Measurements from ENCODE around the gene MTMR1.

Gene MTMR1

GRCh38 chrX:150736475-150736874, 43.3 kb downstream of the MTMR1 start:
- H3K9me3 ChIP-seq (ENCODE audit: low read depth, low read length) = no peaks in the 10 kb centered on the region
- TF ChIP-seq FOXP2 (optimal IDR thresholded peaks at IDR 0.05; ENCODE audit: control extremely low read depth, extremely low read length, insufficient read depth) = no peak
- no peak for TF ChIP-seq EZH2 (IDR thresholded peaks at IDR 0.05)
- TF ChIP-seq POLR2AphosphoS5 (IDR thresholded peaks at IDR 0.05; ENCODE audit: borderline replicate concordance, low read depth, low read length) = no peak
- H3K4me3 ChIP-seq = no peak overlapping the region
- no peak overlapping the region for H3K9ac ChIP-seq (ENCODE audit: insufficient read length)
- no peak overlapping the region for H3K27ac ChIP-seq
- no peak for DNase-seq (ENCODE audit: low read depth, low spot score)
- peaks cover 21% of the 10 kb centered on the region; the same call in 1 of the 2 replicates for H3K36me3 ChIP-seq (ENCODE audit: insufficient read depth, low read length)

GRCh38 chrX:150752124-150752523, 58.9 kb downstream of the MTMR1 start:
- H3K4me3 ChIP-seq = no peak overlapping the region
- no peak overlapping the region for H3K9ac ChIP-seq (ENCODE audit: insufficient read length)
- no peaks in the 10 kb centered on the region for H3K9me3 ChIP-seq (ENCODE audit: low read depth, low read length)
- no peak overlapping the region for H3K27ac ChIP-seq
- no peak for DNase-seq (ENCODE audit: low read depth, low spot score)
- TF ChIP-seq FOXP2 (optimal IDR thresholded peaks at IDR 0.05; ENCODE audit: control extremely low read depth, extremely low read length, insufficient read depth) (no peak), EZH2 (IDR thresholded peaks at IDR 0.05) (no peak), POLR2AphosphoS5 (IDR thresholded peaks at IDR 0.05; ENCODE audit: borderline replicate concordance, low read depth, low read length) (no peak)
- no peaks in the 10 kb centered on the region; the same call in 1 of the 2 replicates for H3K36me3 ChIP-seq (ENCODE audit: insufficient read depth, low read length)

- DNase-seq (ENCODE audit: low read depth, low spot score) = no peak
- no peak for TF ChIP-seq POLR2AphosphoS5 (IDR thresholded peaks at IDR 0.05; ENCODE audit: borderline replicate concordance, low read depth, low read length)
- no peak for TF ChIP-seq EZH2 (IDR thresholded peaks at IDR 0.05)
- TF ChIP-seq FOXP2 (optimal IDR thresholded peaks at IDR 0.05; ENCODE audit: control extremely low read depth, extremely low read length, insufficient read depth) = no peak
- Histone ChIP-seq H3K4me3 (no peak overlapping the region), H3K27ac (no peak overlapping the region), H3K9ac (ENCODE audit: insufficient read length) (no peak overlapping the region), H3K36me3 (ENCODE audit: insufficient read depth, low read length) (no peaks in the 10 kb centered on the region; the same call in 1 of the 2 replicates), H3K9me3 (ENCODE audit: low read depth, low read length) (no peaks in the 10 kb centered on the region)
These were observed 60.2 kb downstream of the MTMR1 start for GRCh38 chrX:150753357-150753756.

- H3K9me3 ChIP-seq (ENCODE audit: low read depth, low read length) = no peaks in the 10 kb centered on the region
- no peak for TF ChIP-seq EZH2 (IDR thresholded peaks at IDR 0.05)
- no peak for TF ChIP-seq POLR2AphosphoS5 (IDR thresholded peaks at IDR 0.05; ENCODE audit: borderline replicate concordance, low read depth, low read length)
- TF ChIP-seq FOXP2 (optimal IDR thresholded peaks at IDR 0.05; ENCODE audit: control extremely low read depth, extremely low read length, insufficient read depth) = no peak
- no peak overlapping the region for H3K27ac ChIP-seq
- H3K36me3 ChIP-seq (ENCODE audit: insufficient read depth, low read length) = no peaks in the 10 kb centered on the region; the same call in 1 of the 2 replicates
- H3K4me3 ChIP-seq = no peak overlapping the region
- no peak for DNase-seq (ENCODE audit: low read depth, low spot score)
- no peak overlapping the region for H3K9ac ChIP-seq (ENCODE audit: insufficient read length)
These were observed 60.8 kb downstream of the MTMR1 start for GRCh38 chrX:150753968-150754367.

- no peak for TF ChIP-seq POLR2AphosphoS5 (IDR thresholded peaks at IDR 0.05; ENCODE audit: borderline replicate concordance, low read depth, low read length)
- TF ChIP-seq EZH2 (IDR thresholded peaks at IDR 0.05) = no peak
- no peak for TF ChIP-seq FOXP2 (optimal IDR thresholded peaks at IDR 0.05; ENCODE audit: control extremely low read depth, extremely low read length, insufficient read depth)
- Histone ChIP-seq H3K4me3 (no peak overlapping the region), H3K36me3 (ENCODE audit: insufficient read depth, low read length) (no peaks in the 10 kb centered on the region), H3K27ac (no peak overlapping the region), H3K9ac (ENCODE audit: insufficient read length) (no peak overlapping the region), H3K9me3 (ENCODE audit: low read depth, low read length) (no peaks in the 10 kb centered on the region)
- DNase-seq (ENCODE audit: low read depth, low spot score) = no peak
These were observed 64.2 kb downstream of the MTMR1 start for GRCh38 chrX:150757371-150757770.

GRCh38 chrX:150759568-150760416, 66.6 kb downstream of the MTMR1 start:
- no peak overlapping the region for H3K27ac ChIP-seq
- no peak overlapping the region for H3K4me3 ChIP-seq
- no peak for DNase-seq (ENCODE audit: low read depth, low spot score)
- H3K36me3 ChIP-seq (ENCODE audit: insufficient read depth, low read length) = no peaks in the 10 kb centered on the region
- H3K9me3 ChIP-seq (ENCODE audit: low read depth, low read length) = no peaks in the 10 kb centered on the region
- TF ChIP-seq POLR2AphosphoS5 (IDR thresholded peaks at IDR 0.05; ENCODE audit: borderline replicate concordance, low read depth, low read length) (no peak), FOXP2 (optimal IDR thresholded peaks at IDR 0.05; ENCODE audit: control extremely low read depth, extremely low read length, insufficient read depth) (no peak), EZH2 (IDR thresholded peaks at IDR 0.05) (no peak)
- no peak overlapping the region for H3K9ac ChIP-seq (ENCODE audit: insufficient read length)

GRCh38 chrX:150761176-150761818, 68.1 kb downstream of the MTMR1 start:
- TF ChIP-seq POLR2AphosphoS5 (IDR thresholded peaks at IDR 0.05; ENCODE audit: borderline replicate concordance, low read depth, low read length) = no peak
- TF ChIP-seq EZH2 (IDR thresholded peaks at IDR 0.05) = no peak
- no peak for DNase-seq (ENCODE audit: low read depth, low spot score)

GRCh38 chrX:150761819-150762216, 68.6 kb downstream of the MTMR1 start:
- H3K4me3 ChIP-seq = no peak overlapping the region
- H3K27ac ChIP-seq = no peak overlapping the region
- TF ChIP-seq EZH2 (IDR thresholded peaks at IDR 0.05) = no peak
- TF ChIP-seq FOXP2 (optimal IDR thresholded peaks at IDR 0.05; ENCODE audit: control extremely low read depth, extremely low read length, insufficient read depth) = no peak
- no peak for TF ChIP-seq POLR2AphosphoS5 (IDR thresholded peaks at IDR 0.05; ENCODE audit: borderline replicate concordance, low read depth, low read length)
- H3K9ac ChIP-seq (ENCODE audit: insufficient read length) = no peak overlapping the region
- no peaks in the 10 kb centered on the region for H3K9me3 ChIP-seq (ENCODE audit: low read depth, low read length)
- no peak for DNase-seq (ENCODE audit: low read depth, low spot score)
- no peaks in the 10 kb centered on the region for H3K36me3 ChIP-seq (ENCODE audit: insufficient read depth, low read length)

More at GRCh38 chrX:150761176-150761818, 68.1 kb downstream of the MTMR1 start:
- Histone ChIP-seq H3K9ac (ENCODE audit: insufficient read length) (no peak overlapping the region), H3K4me3 (no peak overlapping the region), H3K36me3 (ENCODE audit: insufficient read depth, low read length) (no peaks in the 10 kb centered on the region), H3K27ac (no peak overlapping the region), H3K9me3 (ENCODE audit: low read depth, low read length) (no peaks in the 10 kb centered on the region)
